Caco-2 (cell line): ENCODE measurements around the gene SNX4. TPM values are rescaled to one million over a fixed set of nuclear protein-coding genes. Genes with fewer than 3 reads are reported as not detected.

Experiments used
- BruUV-seq: library from RNA; stranded (reverse); fragments of 400-500 nt; replicated peaks from 2 replicates; lab custom pipeline; 2021; lab: Mats Ljungman, UMichigan
- CTCF ChIA-PET: fragments of 300-600 bp; sonication (Branson Sonifier 250); formaldehyde crosslinking; loops from one replicate; lab custom pipeline; 2022; ENCODE audit warnings: antibody characterized with exemption; lab: Charles Lee
- POLR2A ChIA-PET: fragments of 300-600 bp; sonication (Branson Sonifier 250); formaldehyde crosslinking; loops from one replicate; lab custom pipeline; 2022; ENCODE audit warnings: antibody characterized with exemption; lab: Charles Lee
- DNase-seq, 2 experiments: peaks; one replicate each; pipeline versions ENCODE4 v3.0.0 to v3.0.0-alpha.2; 2020 to 2022
- H3K27me3 ChIP-seq: replicated peaks from 2 replicates; pipeline ENCODE4 v1.6.0; 2011; ENCODE audit warnings: low read length; ENCODE audit not compliant: control insufficient read depth, insufficient read depth
- H3K36me3 ChIP-seq: 2 replicates; pipeline ENCODE4 v1.5.1; 2011; ENCODE audit warnings: low read length; ENCODE audit not compliant: control insufficient read depth, insufficient read depth
- H3K4me1 ChIP-seq: fragments of 250-450 bp; sonication (Bioruptor Pico); 2 replicates; pipeline ENCODE4 v1.5.1; 2020; ENCODE audit warnings: mild to moderate bottlenecking
- H3K4me3 ChIP-seq: 2 replicates; pipeline ENCODE4 v1.5.1; 2011; ENCODE audit warnings: low read depth, mild to moderate bottlenecking, control low read depth, low read length
- H3K9me3 ChIP-seq: fragments of 250-450 bp; sonication (Bioruptor Pico); 2 replicates; pipeline ENCODE4 v1.5.1; 2020; ENCODE audit warnings: mild to moderate bottlenecking, moderate library complexity
- H3K27ac Mint-ChIP-seq: one replicate; pipeline ENCODE4 v1.8.0; 2022; ENCODE audit warnings: mixed read lengths; ENCODE audit not compliant: unreplicated experiment
- H3K27me3 Mint-ChIP-seq: one replicate; pipeline ENCODE4 v1.8.0; 2022; ENCODE audit warnings: mixed read lengths; ENCODE audit not compliant: insufficient read depth, unreplicated experiment
- H3K36me3 Mint-ChIP-seq: one replicate; pipeline ENCODE4 v1.8.0; 2022; ENCODE audit warnings: mild to moderate bottlenecking, mixed read lengths; ENCODE audit not compliant: insufficient read depth, unreplicated experiment
- H3K4me1 Mint-ChIP-seq: one replicate; pipeline ENCODE4 v1.8.0; 2022; ENCODE audit warnings: low read depth, mixed read lengths; ENCODE audit not compliant: unreplicated experiment
- H3K4me3 Mint-ChIP-seq: one replicate; pipeline ENCODE4 v1.8.0; 2022; ENCODE audit warnings: mild to moderate bottlenecking, moderate library complexity, mixed read lengths; ENCODE audit not compliant: unreplicated experiment
- H3K9me3 Mint-ChIP-seq: one replicate; pipeline ENCODE4 v1.8.0; 2022; ENCODE audit warnings: mixed read lengths; ENCODE audit not compliant: unreplicated experiment
- intact Hi-C: fragments of 100-400 bp; cut with micrococcal nuclease; formaldehyde crosslinking; loops from one replicate; pipeline ENCODE4 v1.10.0; 2022; ENCODE audit not compliant: unreplicated experiment
- total RNA-seq: library from RNA; stranded (reverse); gene quantifications from 2 replicates; pipeline ENCODE4 v1.2.3, GENCODE V29; 2022
- TF ChIP-seq, protein P1 (sequence below), 2 experiments: fragments of 200-600 bp in 1 of 2; IDR thresholded peaks; 1 replicate in 1 of 2; 2 replicates in 1 of 2; pipeline versions ENCODE4 v1.5.1 to v1.8.0; 2011 to 2022; ENCODE audit warnings: antibody characterized with exemption in 1 of 2, control low read depth in 1 of 2, inconsistent platforms in 1 of 2, low read depth in 1 of 2, low read length in 1 of 2, mild to moderate bottlenecking in 1 of 2, moderate library complexity in 1 of 2; ENCODE audit not compliant: insufficient read depth in 1 of 2, severe bottlenecking in 1 of 2, unreplicated experiment in 1 of 2

Gene SNX4
- total RNA-seq, 1 experiment from 2014 or later = 59.0 TPM

DNA sequence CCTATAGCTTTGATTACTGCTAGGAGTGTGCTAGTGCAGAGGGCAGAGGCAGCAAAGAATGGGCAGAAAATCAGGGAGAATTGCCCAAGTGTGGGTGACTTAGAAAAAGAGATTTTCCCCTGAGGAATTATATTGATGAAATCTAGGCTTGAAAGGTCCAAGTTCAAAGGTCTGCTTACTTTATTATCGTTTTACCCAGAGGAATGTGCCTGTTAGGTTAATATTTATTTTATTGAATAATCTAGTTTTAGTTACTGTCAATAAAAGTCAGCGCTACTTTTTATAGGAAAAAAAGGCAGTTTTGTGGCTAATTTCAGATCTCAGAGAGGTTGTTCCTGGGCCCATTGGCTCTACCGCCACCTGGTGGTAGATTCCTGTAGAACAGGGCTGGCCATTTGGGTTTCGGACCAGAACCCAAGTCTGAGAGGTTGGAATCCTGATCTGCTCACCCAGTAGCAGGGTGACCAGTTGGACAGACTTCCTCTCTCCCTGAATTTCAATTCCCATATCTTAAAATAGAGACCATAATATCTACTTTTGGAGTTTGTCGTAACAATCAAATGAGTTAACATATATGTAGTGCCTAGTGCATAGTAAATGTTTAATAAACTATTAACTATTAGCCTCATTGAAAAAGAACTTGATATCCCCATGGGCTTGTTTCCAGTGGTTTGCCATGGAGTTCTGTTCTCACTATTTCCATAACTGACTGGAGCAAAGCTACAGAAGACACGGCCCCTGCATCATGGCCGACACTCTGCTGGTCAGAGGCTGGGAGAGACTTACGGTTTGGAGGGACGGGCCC, 82.2 kb downstream of the SNX4 start:
- H3K4me3 ChIP-seq = no peak overlapping the region

DNA sequence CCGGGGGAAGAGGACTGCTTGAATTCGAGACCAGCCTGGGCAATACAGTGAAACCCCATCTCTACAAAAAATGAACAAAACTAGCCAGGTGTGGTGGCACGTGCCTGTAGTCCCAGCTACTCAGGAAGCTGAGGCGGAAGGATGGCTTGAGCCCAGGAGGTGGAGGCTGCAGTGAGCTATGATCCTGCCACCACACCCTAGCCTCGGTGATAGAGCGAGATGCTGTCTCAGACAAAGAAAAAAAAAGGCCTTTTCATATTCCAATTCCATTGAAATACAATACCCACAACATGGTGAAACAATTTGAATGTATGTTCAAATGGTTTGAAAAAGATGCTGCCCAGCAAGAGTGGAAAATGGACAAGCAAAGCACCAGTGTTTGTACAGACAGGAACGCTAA, 83.1 kb downstream of the SNX4 start:
- no peak overlapping the region for H3K27ac Mint-ChIP-seq
- no peaks in the 10 kb centered on the region for H3K27me3 Mint-ChIP-seq
- no peaks in the 10 kb centered on the region for H3K9me3 Mint-ChIP-seq
- Histone ChIP-seq H3K36me3 (no peaks in the 10 kb centered on the region), H3K4me3 (no peak overlapping the region), H3K4me1 (peaks cover 33% of the 10 kb centered on the region), H3K9me3 (no peaks in the 10 kb centered on the region), H3K27me3 (no peaks in the 10 kb centered on the region)
- intact Hi-C loops = loop anchor here (1.0 to 10.0 kb wide), 3 partner anchors 222 to 509 kb away; partner anchors contain the start of gene SLC12A8
- H3K4me3 Mint-ChIP-seq = no peak overlapping the region
- H3K4me1 Mint-ChIP-seq = peaks cover 20% of the 10 kb centered on the region
- ChIA-PET CTCF (interaction anchor here (0.6 kb wide), 1 partner anchor 98 kb away, joined by 4 read pairs; no protein-coding TSS in a partner anchor), POLR2A (interaction anchor here (0.7 kb wide), 1 partner anchor 118 kb away, joined by 3 read pairs; no protein-coding TSS in a partner anchor)
- H3K36me3 Mint-ChIP-seq = no peaks in the 10 kb centered on the region
- no TSS peak for BruUV-seq
- TF ChIP-seq, protein P1, sequence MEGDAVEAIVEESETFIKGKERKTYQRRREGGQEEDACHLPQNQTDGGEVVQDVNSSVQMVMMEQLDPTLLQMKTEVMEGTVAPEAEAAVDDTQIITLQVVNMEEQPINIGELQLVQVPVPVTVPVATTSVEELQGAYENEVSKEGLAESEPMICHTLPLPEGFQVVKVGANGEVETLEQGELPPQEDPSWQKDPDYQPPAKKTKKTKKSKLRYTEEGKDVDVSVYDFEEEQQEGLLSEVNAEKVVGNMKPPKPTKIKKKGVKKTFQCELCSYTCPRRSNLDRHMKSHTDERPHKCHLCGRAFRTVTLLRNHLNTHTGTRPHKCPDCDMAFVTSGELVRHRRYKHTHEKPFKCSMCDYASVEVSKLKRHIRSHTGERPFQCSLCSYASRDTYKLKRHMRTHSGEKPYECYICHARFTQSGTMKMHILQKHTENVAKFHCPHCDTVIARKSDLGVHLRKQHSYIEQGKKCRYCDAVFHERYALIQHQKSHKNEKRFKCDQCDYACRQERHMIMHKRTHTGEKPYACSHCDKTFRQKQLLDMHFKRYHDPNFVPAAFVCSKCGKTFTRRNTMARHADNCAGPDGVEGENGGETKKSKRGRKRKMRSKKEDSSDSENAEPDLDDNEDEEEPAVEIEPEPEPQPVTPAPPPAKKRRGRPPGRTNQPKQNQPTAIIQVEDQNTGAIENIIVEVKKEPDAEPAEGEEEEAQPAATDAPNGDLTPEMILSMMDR (IDR thresholded peaks at IDR 0.05; ENCODE audit: insufficient read depth in 1 of 2, low read depth in 1 of 2, low read length in 1 of 2, severe bottlenecking in 1 of 2, unreplicated experiment in 1 of 2) = no peak
- no peak for DNase-seq

More for the DNA sequence above, 82.2 kb downstream of the SNX4 start:
- no peaks in the 10 kb centered on the region for H3K9me3 Mint-ChIP-seq
- H3K36me3 Mint-ChIP-seq = no peaks in the 10 kb centered on the region
- TF ChIP-seq, protein P1 (IDR thresholded peaks at IDR 0.05; ENCODE audit: insufficient read depth in 1 of 2, low read depth in 1 of 2, low read length in 1 of 2, severe bottlenecking in 1 of 2, unreplicated experiment in 1 of 2) = peak; percentile 89 to 93
- H3K27me3 Mint-ChIP-seq = no peaks in the 10 kb centered on the region
- H3K27ac Mint-ChIP-seq = no peak overlapping the region
- intact Hi-C loops = loop anchor here (1.0 to 10.0 kb wide), 3 partner anchors 223 to 510 kb away; partner anchors contain the start of gene SLC12A8
- no peaks in the 10 kb centered on the region for H3K36me3 ChIP-seq
- ChIA-PET POLR2A (no interaction called here), CTCF (interaction anchor here (0.7 kb wide), 1 partner anchor 229 kb away, joined by 4 read pairs; no protein-coding TSS in a partner anchor)
- no peaks in the 10 kb centered on the region for H3K27me3 ChIP-seq
- no TSS peak for BruUV-seq
- DNase-seq = peak; percentile 60 to 72
- no peaks in the 10 kb centered on the region for H3K9me3 ChIP-seq
- peaks cover 20% of the 10 kb centered on the region for H3K4me1 Mint-ChIP-seq
- peaks cover 33% of the 10 kb centered on the region for H3K4me1 ChIP-seq
- no peak overlapping the region for H3K4me3 Mint-ChIP-seq

DNA sequence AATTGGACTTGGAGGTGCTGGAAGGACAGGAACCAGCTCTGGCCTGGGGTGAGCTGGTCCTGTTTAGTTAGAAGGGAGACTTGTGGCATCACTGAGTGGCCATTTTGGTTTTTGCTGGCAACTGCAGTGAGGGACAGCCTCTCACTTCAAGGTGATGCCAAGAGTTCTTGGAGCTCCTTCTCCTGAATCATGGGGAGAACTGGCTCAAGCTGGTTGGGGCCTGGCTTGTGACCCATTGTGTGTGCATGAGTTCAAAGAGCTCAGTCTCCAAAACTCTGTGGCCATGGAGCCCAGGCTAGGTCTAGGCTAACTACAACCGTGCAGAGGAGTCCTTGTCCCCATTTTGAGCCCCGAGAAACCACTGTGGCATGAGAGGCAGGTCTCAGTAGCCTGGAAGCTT, 84.8 kb downstream of the SNX4 start:
- TF ChIP-seq, protein P1 (IDR thresholded peaks at IDR 0.05; ENCODE audit: insufficient read depth in 1 of 2, low read depth in 1 of 2, low read length in 1 of 2, severe bottlenecking in 1 of 2, unreplicated experiment in 1 of 2) = no peak
- H3K4me3 ChIP-seq = no peak overlapping the region
- H3K4me1 Mint-ChIP-seq = peaks cover 20% of the 10 kb centered on the region
- no peak overlapping the region for H3K27ac Mint-ChIP-seq
- no TSS peak for BruUV-seq
- no peaks in the 10 kb centered on the region for H3K36me3 ChIP-seq
- ChIA-PET POLR2A (no interaction called here), CTCF (no interaction called here)
- no peaks in the 10 kb centered on the region for H3K9me3 ChIP-seq
- H3K36me3 Mint-ChIP-seq = no peaks in the 10 kb centered on the region
- intact Hi-C loops = loop anchor here (5.0 to 10.0 kb wide), 2 partner anchors 220 to 438 kb away; partner anchors contain the start of gene SLC12A8
- no peaks in the 10 kb centered on the region for H3K27me3 Mint-ChIP-seq
- H3K4me1 ChIP-seq = peaks cover 24% of the 10 kb centered on the region
- H3K27me3 ChIP-seq = no peaks in the 10 kb centered on the region
- H3K4me3 Mint-ChIP-seq = no peak overlapping the region
- H3K9me3 Mint-ChIP-seq = no peaks in the 10 kb centered on the region
- no peak for DNase-seq
